ENCODE measurements around the gene GPR84.
"Not testable (repeated sequence)": the region's sequence is repeated elsewhere in the genome, so short reads cannot be mapped to it uniquely, and the experiment has no call there.

The GPR84 gene

DNA sequence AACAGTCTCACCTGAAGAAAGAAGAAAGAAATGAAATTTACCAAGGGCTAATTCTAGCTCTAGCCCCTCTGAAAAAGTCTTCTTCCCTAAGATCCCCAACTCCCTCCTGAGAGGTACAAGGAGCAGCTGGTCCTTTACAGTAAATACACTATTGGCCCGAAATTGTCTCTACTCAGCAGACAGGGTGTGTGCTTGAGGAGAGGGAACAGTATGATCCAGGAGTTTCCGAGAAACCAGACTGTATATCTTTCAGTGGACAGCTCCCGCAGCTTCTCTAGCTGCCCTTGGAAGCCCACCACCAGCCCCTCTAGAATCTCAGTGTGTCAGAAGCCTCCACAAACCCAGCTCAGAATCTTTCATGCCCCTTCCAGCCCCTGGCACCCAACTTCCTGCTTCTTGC is 8.1 kb downstream of the GPR84 start:
- H3K9ac ChIP-seq (ENCODE audit: low read length) = no peak overlapping the region
- no peak overlapping the region for H3K4me3 ChIP-seq (ENCODE audit: low read length)
- no peaks in the 10 kb centered on the region for H3K27me3 ChIP-seq (ENCODE audit: control insufficient read depth, insufficient read depth, low read length)
- H3K4me1 ChIP-seq (ENCODE audit: control insufficient read depth, insufficient read depth, low read length) = peaks cover 18% of the 10 kb centered on the region
- peaks cover 4% of the 10 kb centered on the region for H3K36me3 ChIP-seq (ENCODE audit: control insufficient read depth, insufficient read depth, low read length)
- H3K9me3 ChIP-seq (ENCODE audit: control insufficient read depth, low read length) = no peaks in the 10 kb centered on the region

DNA sequence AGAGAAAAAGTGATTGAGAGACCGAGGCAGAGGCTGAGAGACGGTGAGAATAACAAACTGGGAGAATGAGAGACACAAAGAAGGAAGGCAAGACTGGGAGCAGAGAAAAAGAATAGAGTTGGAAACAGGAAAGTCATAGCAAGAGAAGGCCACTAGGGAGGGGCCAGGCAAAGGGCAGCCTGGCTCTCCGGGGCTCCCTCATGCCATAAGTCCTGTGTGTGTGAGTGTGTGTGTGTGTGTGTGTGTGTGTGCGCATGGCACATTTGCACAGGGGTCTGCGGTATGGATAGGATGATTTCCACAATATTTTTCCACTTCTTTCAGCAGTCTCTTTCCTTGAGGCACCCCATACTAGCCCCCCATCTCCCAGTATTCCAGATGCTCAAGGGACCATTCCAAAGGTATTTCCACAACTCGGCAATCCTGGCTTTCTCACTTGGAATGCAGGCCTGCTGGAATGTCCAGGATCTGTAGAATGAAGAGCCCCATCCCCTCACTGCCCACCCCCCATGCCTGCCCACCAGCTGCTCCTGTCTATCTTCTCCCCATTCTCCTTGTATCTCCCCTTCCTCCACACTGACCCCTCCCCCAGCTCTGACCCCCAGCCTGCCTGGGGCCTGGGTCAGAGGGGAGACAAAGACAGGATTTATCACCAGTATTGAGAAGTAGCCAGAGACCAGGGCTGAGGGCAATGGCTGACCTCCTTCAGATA is 9.0 kb downstream of the GPR84 start:
- Histone ChIP-seq H3K4me3 (ENCODE audit: low read length) (no peak overlapping the region), H3K9ac (ENCODE audit: low read length) (no peak overlapping the region), H3K9me3 (ENCODE audit: control insufficient read depth, low read length) (no peaks in the 10 kb centered on the region), H3K36me3 (ENCODE audit: control insufficient read depth, insufficient read depth, low read length) (peaks cover 4% of the 10 kb centered on the region), H3K27me3 (ENCODE audit: control insufficient read depth, insufficient read depth, low read length) (no peaks in the 10 kb centered on the region), H3K4me1 (ENCODE audit: control insufficient read depth, insufficient read depth, low read length) (peaks cover 14% of the 10 kb centered on the region)

DNA sequence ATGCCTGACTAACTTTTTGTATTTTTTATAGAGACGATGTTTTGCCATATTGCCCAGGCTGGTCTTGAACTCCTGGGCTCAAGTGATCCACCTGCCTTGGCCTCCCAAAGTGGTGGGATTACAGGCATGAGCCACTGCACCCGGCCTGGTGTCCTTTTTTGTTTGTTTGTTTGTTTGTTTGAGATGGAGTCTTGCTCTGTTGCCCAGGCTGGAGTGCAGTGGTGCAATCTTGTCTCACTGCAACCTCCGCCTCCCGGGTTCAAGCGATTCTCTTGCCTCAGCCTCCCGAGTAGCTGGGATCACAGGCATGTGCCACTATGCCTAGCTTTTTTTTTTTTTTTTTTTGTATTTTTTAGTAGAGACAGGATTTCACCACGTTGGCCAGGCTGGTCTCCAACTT is 10.0 kb downstream of the GPR84 start:
- H3K27me3 ChIP-seq (ENCODE audit: control insufficient read depth, insufficient read depth, low read length); H3K4me1 ChIP-seq (ENCODE audit: control insufficient read depth, insufficient read depth, low read length); H3K36me3 ChIP-seq (ENCODE audit: control insufficient read depth, insufficient read depth, low read length); H3K9me3 ChIP-seq (ENCODE audit: control insufficient read depth, low read length); H3K9ac ChIP-seq (ENCODE audit: low read length); H3K4me3 ChIP-seq (ENCODE audit: low read length): not testable (repeated sequence)

DNA sequence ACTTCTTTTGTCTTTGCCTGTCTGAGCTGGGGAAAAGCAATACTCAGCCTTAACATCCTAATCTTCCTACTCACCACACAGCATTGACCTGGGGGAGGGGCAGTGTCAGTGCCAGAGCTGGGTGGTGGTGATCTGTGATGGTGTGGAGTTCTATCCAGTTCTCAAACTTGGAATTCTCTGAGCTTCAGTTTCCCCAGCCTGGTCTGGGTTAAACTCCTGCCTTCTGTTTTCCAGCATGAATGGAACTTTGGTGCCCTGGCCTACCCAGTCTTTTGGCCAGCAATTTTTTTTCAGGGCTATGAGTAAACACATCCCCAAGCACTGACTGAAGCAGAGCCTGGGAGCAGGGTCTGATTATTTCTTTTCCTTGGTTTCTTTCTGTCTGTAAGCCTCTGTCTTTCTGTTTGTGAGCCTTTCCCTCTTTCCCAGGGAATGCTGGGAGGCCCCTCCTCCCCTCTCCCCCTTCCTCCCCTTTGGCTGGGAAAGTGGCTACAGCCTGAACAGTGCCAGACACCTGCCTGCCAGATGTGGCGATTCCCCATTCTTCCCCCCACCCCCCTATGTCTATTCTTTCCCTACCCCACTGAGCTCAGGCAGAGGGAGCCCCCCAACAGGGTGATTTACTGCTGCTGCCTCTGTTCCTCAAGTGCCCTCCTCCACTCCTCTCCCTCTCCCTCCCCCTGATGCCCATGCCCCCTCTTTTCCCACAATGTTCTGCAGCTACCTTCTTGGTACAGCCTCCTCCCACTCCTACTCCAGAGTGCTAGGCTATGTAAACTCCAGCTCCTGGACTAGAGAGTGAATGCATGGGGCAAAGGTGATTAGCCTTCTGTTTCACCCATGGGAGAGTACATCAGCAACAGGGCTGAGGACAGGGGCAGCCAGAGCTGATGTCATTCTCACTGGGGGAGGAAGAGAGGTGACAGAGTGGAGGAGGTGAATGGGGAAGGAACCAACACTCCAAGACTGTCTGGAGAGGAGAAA is 11.1 kb downstream of the GPR84 start:
- Histone ChIP-seq H3K4me1 (ENCODE audit: control insufficient read depth, insufficient read depth, low read length) (peaks cover 6% of the 10 kb centered on the region), H3K36me3 (ENCODE audit: control insufficient read depth, insufficient read depth, low read length) (peaks cover 11% of the 10 kb centered on the region), H3K4me3 (ENCODE audit: low read length) (no peak overlapping the region), H3K9ac (ENCODE audit: low read length) (no peak overlapping the region), H3K9me3 (ENCODE audit: control insufficient read depth, low read length) (no peaks in the 10 kb centered on the region), H3K27me3 (ENCODE audit: control insufficient read depth, insufficient read depth, low read length) (no peaks in the 10 kb centered on the region)

DNA sequence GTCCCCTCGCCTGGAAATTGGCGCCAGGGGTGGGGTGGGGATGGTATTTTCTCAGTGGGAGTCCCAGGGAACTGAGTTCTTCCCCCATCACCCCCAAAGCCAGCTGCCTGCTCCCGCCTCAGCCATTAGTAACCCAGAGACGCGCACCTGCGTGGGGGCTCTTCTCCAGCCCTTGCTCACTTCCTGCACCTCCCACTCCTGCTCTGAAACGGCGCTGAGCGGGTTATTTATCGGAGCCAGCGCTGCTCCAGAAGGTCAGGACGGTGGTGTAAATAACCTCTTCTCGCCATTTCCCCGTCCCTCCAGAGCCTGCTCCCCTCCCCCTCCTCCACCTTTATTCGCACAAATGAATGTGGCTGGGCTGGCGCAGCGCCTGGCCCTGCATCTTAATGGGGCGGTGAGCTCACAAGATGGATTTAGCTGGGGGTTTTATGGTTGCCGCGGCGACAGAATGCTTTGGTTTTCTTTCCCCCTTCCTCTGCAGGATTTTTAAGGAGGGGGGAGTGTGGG is 12.2 kb downstream of the GPR84 start:
- Histone ChIP-seq H3K4me1 (ENCODE audit: control insufficient read depth, insufficient read depth, low read length) (no peaks in the 10 kb centered on the region), H3K9ac (ENCODE audit: low read length) (no peak overlapping the region), H3K4me3 (ENCODE audit: low read length) (no peak overlapping the region), H3K36me3 (ENCODE audit: control insufficient read depth, insufficient read depth, low read length) (peaks cover 11% of the 10 kb centered on the region), H3K9me3 (ENCODE audit: control insufficient read depth, low read length) (no peaks in the 10 kb centered on the region), H3K27me3 (ENCODE audit: control insufficient read depth, insufficient read depth, low read length) (no peaks in the 10 kb centered on the region)

DNA sequence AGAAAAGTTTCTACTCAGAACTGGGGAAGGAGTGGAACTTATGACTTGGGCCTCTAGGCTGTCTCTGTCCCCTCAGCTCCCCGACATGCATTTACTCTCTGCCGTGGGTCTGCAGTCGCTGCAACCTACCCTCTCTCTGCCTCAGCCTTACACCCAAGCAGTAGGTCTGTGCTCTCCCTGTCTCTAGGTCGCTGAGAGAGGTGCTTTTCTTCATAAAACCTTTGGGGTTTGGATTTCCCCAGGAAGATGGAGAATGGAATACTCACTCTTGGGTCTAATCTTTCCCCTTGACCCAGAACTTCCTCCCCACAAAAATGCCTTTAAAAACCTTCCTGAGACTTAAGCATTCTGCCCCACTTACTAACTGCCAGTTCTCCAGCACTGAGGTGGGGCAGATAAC is 12.9 kb downstream of the GPR84 start:
- no peak overlapping the region for H3K4me3 ChIP-seq (ENCODE audit: low read length)
- H3K9ac ChIP-seq (ENCODE audit: low read length) = no peak overlapping the region
- H3K9me3 ChIP-seq (ENCODE audit: control insufficient read depth, low read length) = no peaks in the 10 kb centered on the region
- no peaks in the 10 kb centered on the region for H3K27me3 ChIP-seq (ENCODE audit: control insufficient read depth, insufficient read depth, low read length)
- peaks cover 11% of the 10 kb centered on the region for H3K36me3 ChIP-seq (ENCODE audit: control insufficient read depth, insufficient read depth, low read length)
- no peaks in the 10 kb centered on the region for H3K4me1 ChIP-seq (ENCODE audit: control insufficient read depth, insufficient read depth, low read length)

DNA sequence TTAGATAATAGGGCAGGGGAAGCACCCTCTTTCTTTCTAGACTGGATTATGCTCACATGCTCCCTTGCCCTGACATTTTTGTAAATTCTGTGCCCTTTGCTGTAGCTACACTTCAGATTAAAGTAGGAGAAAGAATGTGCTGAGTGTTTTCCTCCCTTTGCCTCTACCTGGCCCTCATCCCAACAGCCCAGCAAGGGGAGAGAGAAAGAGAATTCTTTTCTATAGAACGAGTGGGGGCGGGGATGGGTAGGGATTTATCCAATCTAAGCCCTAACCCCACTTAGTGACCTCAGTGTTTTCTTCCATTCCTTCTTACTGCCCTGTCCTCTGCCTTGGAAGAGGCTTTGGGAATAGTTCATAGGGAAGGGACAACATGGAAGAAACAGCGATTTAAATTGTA is 13.5 kb downstream of the GPR84 start:
- H3K9ac ChIP-seq (ENCODE audit: low read length) = no peak overlapping the region
- no peaks in the 10 kb centered on the region for H3K4me1 ChIP-seq (ENCODE audit: control insufficient read depth, insufficient read depth, low read length)

DNA sequence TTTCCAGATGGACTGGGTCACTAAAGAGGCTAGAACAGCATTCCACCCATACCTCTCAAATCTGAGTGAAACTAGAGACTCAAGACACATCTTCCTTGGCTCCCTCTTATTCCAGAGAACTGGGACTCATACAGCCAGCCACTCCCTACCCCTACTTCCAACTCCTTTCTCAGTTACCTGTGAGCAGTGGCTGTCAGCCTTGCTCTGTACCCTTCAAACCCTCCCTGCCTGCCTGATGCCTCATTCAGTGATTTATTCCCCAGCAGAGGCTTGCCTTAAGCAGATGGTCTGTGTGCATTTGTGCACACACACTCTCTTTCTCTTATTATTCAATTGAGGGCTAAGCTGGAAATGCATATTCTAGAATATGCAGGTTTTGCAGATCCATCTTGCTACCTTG is 14.6 kb downstream of the GPR84 start:
- H3K9me3 ChIP-seq (ENCODE audit: control insufficient read depth, low read length) = no peaks in the 10 kb centered on the region
- H3K4me3 ChIP-seq (ENCODE audit: low read length) = no peak overlapping the region
- peaks cover 11% of the 10 kb centered on the region for H3K36me3 ChIP-seq (ENCODE audit: control insufficient read depth, insufficient read depth, low read length)
- no peaks in the 10 kb centered on the region for H3K4me1 ChIP-seq (ENCODE audit: control insufficient read depth, insufficient read depth, low read length)
- H3K9ac ChIP-seq (ENCODE audit: low read length) = no peak overlapping the region
- H3K27me3 ChIP-seq (ENCODE audit: control insufficient read depth, insufficient read depth, low read length) = no peaks in the 10 kb centered on the region

More for the DNA sequence above, 13.5 kb downstream of the GPR84 start:
- H3K9me3 ChIP-seq (ENCODE audit: control insufficient read depth, low read length) = no peaks in the 10 kb centered on the region
- H3K27me3 ChIP-seq (ENCODE audit: control insufficient read depth, insufficient read depth, low read length) = no peaks in the 10 kb centered on the region
- H3K36me3 ChIP-seq (ENCODE audit: control insufficient read depth, insufficient read depth, low read length) = peaks cover 11% of the 10 kb centered on the region
- H3K4me3 ChIP-seq (ENCODE audit: low read length) = no peak overlapping the region

DNA sequence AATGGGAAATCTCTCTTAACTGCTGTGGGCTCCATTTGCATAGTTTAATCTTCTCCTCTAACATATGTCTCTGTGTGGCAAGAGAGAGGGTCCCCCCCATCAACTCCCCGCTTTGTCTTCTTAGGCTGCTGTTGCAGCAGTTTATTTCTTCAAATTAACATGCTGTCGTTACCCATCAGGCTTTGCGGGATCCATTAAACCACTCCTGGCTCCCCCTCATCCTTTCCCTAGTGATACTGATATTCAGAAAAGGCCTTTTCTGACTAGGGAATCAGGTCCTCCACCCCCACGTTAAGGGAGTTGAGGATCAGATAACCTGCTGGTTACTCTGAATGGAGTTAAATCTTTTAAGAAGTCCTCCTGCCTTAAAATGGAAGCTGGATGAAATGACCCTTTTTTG is 15.2 kb downstream of the GPR84 start:
- Histone ChIP-seq H3K9me3 (ENCODE audit: control insufficient read depth, low read length) (no peaks in the 10 kb centered on the region), H3K27me3 (ENCODE audit: control insufficient read depth, insufficient read depth, low read length) (no peaks in the 10 kb centered on the region), H3K4me3 (ENCODE audit: low read length) (no peak overlapping the region), H3K4me1 (ENCODE audit: control insufficient read depth, insufficient read depth, low read length) (no peaks in the 10 kb centered on the region), H3K9ac (ENCODE audit: low read length) (no peak overlapping the region), H3K36me3 (ENCODE audit: control insufficient read depth, insufficient read depth, low read length) (peaks cover 11% of the 10 kb centered on the region)

DNA sequence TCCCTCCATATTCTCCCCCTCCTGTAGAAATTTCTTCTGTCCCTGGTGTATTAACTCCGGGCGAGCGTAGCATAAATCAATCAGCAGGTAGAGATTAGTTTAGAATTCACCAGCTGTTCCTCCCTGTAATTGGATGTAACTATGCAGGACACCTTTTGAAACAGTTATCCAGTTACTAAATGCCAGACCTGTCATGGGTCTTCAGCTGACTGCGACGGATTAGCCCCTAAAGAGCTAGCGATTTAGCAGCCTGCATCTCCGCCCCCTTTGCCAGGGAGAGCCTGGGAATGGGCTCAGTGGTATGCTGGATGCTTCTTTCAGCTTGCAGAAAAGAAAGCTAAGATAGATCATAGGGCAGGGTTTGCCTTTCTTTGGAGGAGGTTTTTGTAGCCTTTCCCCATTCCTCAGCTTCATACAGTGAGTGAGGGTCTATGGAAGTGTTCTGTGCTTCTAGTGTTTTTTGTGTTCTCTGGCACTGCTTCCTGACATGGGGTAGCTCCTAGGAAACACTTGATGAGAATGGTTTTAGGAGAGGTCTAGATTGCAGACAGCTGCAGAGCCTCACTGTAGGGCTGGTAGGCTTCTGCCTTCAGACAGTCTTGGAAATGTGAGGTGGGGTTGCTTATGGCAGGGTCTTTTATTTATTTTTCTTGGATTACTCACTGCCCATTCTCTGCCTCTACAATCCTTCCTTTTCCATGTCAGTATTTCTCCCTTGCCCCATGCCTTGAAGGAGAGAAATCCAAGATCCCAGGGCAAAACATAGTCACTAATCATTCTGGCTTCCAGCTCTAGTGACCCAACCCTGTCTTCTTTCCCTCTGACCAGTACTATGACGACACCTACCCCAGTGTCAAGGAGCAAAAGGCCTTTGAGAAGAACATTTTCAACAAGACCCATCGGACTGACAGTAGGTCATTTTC is 22.6 kb downstream of the GPR84 start:
- Histone ChIP-seq H3K27me3 (ENCODE audit: control insufficient read depth, insufficient read depth, low read length) (no peaks in the 10 kb centered on the region), H3K4me1 (ENCODE audit: control insufficient read depth, insufficient read depth, low read length) (peaks cover 26% of the 10 kb centered on the region), H3K4me3 (ENCODE audit: low read length) (no peak overlapping the region), H3K9me3 (ENCODE audit: control insufficient read depth, low read length) (no peaks in the 10 kb centered on the region), H3K36me3 (ENCODE audit: control insufficient read depth, insufficient read depth, low read length) (peaks cover 10% of the 10 kb centered on the region), H3K9ac (ENCODE audit: low read length) (no peak overlapping the region)

DNA sequence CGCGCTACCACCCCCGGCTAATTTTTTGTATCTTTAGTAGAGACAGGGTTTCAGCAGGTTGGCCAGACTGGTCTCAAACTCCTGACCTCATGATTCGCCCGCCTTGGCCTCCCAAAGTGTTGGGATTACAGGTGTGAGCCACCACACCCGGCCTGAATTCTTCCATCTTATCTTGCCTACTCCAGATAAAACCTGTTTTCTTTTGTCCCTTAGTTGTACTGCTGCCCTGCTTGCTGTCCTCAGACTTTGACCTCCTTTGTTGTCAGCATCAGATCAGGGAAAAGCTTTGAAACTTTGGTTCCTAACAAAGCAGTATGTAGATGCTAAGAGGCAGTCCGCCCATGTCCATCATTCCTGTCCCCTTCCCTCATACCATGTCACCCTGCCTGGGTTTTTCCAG is 23.4 kb downstream of the GPR84 start:
- Histone ChIP-seq H3K36me3 (ENCODE audit: control insufficient read depth, insufficient read depth, low read length) (peaks cover 10% of the 10 kb centered on the region), H3K4me3 (ENCODE audit: low read length) (no peak overlapping the region), H3K27me3 (ENCODE audit: control insufficient read depth, insufficient read depth, low read length) (no peaks in the 10 kb centered on the region), H3K4me1 (ENCODE audit: control insufficient read depth, insufficient read depth, low read length) (peaks cover 27% of the 10 kb centered on the region), H3K9me3 (ENCODE audit: control insufficient read depth, low read length) (no peaks in the 10 kb centered on the region), H3K9ac (ENCODE audit: low read length) (no peak overlapping the region)

All from mucosa of stomach (tissue), 1 donor.